CD4-positive, alpha-beta T cell treated with Interleukin-1 beta for 1 hour (primary cell): ENCODE results near the gene ASMTL.

ENCODE experiments used
- DNase-seq, 2 donors: peaks; one replicate each; pipeline ENCODE4 v3.0.0-alpha.2; 2020 to 2022

ASMTL gene

GRCh38 chrX:1403228-1403627, 49.5 kb downstream of the ASMTL start:
- no peak for DNase-seq

GRCh38 chrX:1401611-1402430, 50.9 kb downstream of the ASMTL start:
- DNase-seq = no peak

- DNase-seq = no peak
These were observed 51.8 kb downstream of the ASMTL start for GRCh38 chrX:1400742-1401471.

GRCh38 chrX:1400049-1400448, 52.7 kb downstream of the ASMTL start:
- no peak for DNase-seq

GRCh38 chrX:1398431-1399340, 54.0 kb downstream of the ASMTL start:
- no peak for DNase-seq

- DNase-seq = no peak
These were observed 55.1 kb downstream of the ASMTL start for GRCh38 chrX:1397441-1398270.

- DNase-seq = no peak
These were observed 55.7 kb downstream of the ASMTL start for GRCh38 chrX:1397001-1397400.

- DNase-seq = no peak
These were observed 57.0 kb downstream of the ASMTL start for GRCh38 chrX:1395646-1396216.

GRCh38 chrX:1394731-1395501, 57.8 kb downstream of the ASMTL start:
- DNase-seq = no peak

- DNase-seq = no peak
These were observed 58.7 kb downstream of the ASMTL start for GRCh38 chrX:1393871-1394615.

GRCh38 chrX:1392376-1393068, 60.2 kb downstream of the ASMTL start:
- DNase-seq = no peak

GRCh38 chrX:1391707-1392375, 60.9 kb downstream of the ASMTL start, which contains the start of gene SLC25A6:
TSS of gene SLC25A6 (minus strand) at chrX:1392113. CDS start at chrX:1392009, 104 bp downstream.
- peak; percentile 99 for DNase-seq

GRCh38 chrX:1391370-1391706, 61.4 kb downstream of the ASMTL start:
- peak in 1 of 2 donors; percentile 93 for DNase-seq

GRCh38 chrX:1390621-1391369, 61.9 kb downstream of the ASMTL start:
- DNase-seq = no peak

GRCh38 chrX:1389993-1390285, 62.8 kb downstream of the ASMTL start:
- DNase-seq = no peak

- no peak for DNase-seq
These were observed 63.3 kb downstream of the ASMTL start for GRCh38 chrX:1389181-1389992.

GRCh38 chrX:1388651-1389050, 64.1 kb downstream of the ASMTL start:
- no peak for DNase-seq
